ENCODE data around the gene KCNH1.
"Not testable (repeated sequence)": the region's sequence is repeated elsewhere in the genome, so short reads cannot be mapped to it uniquely, and the experiment has no call there.

Gene KCNH1

DNA sequence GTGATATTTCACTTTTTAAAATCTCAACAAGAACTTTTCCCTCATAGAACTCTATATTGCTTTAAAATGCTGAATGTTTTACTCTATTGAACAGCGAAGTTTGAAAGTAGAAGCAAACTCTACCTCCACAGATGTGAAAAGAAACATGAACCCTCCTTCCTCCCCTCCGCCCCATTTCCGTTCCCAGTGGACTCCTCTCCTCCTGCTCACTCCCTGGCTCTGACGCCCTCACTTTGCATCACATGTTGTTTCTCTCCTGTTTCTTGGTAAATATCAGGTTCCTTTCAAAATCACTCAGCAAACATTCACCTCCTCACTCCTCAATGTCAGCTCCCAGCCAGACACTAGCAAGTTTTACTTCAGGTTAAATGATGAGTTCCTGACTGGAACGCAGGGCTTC, 34.6 kb downstream of the KCNH1 start:
- DNase-seq (ENCODE audit: low spot score), result no peak

DNA sequence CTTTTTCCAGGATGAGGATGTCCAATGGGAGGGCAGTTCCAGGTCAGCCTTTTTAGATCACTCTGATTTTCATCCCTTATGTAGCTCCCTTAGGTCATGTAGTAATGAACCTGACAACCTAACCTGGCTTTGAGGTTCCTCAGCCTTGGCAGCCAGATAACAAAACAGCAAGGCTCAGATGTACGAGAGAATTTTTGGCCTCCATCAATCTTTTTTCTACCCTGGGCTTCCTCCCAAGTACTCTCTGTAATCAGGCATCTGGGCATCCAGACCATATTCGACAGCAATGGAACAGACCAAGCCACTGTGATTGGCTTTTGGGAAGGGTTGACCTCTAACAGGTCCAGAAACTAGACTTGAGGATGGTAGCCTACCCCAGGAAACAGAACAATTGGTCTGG, 38.6 kb downstream of the KCNH1 start:
- no peak for DNase-seq (ENCODE audit: low spot score)

DNA sequence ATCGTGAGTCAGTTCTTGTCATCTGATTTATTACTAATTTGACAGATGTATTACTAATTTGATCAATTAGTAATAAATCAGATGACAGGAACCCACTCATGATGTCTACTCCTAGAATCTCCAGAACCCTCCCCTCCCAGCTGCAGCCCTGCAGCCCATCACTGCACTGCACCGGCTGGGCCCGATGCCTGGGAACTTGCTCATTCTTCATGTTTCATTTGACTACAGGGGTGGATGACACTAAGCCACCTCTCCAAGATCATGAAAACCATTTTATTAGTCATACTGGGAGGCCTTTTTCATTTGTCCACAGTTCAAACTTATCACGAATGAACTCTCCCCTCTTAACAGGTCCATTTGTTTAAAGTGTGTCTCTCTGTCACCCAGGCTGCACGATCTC, 41.0 kb downstream of the KCNH1 start:
- DNase-seq (ENCODE audit: low spot score), result no peak

DNA sequence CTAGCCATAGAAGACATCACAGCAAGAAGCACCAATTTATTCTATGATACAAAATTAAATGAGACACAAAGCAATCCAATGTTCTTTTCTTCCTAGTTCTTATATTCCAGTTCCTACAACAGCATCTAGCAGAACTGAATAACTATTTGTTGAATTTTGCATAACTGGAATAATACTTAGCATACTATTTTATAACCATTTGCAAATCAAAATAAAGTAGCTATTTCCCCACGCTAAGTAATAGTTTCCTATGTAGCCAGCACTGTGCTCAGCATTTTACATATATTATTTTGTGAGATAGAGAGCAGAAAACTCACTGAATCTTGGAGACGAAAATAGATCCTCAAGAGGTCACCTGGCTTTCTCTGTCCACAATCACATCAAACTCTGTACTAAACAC, 42.1 kb downstream of the KCNH1 start:
- no peak for DNase-seq (ENCODE audit: low spot score)

DNA sequence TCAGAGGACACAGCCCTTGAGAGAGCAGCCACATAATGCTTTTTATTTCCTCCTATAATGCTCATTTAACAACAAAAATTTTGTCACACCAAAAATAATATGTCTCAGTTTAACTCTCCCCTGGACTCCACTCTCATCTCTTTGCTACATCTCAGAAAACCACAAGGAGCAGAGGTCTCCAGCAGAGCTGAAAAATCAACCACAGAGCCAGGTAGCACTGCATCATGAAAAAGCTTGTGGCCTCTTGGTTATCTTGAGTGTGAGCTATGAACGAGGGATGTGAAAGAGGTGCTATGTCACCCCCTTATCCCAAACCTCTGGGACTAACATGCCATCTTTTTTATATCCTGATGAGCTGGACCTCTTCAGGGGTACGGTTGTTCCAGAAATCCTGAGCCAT, 44.4 kb downstream of the KCNH1 start:
- DNase-seq (ENCODE audit: low spot score), result no peak

DNA sequence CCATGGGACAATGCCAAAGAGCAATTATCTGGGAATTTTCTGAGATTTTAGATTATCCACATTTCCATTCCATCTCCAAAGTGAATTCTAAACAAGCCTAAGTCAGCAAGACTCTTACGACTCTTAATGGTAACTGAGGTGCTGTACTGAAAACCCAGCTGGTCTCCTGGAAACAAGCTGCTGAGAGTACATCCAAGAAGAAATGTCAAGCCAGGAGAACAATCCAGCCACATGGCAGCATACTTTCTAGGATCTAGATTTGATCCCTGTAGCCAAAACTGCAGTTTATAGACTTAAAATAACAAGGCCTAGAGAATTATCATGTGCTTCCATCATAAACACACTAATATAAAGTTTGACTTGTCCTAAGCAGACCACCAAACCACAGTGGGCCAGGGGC, 45.8 kb downstream of the KCNH1 start:
- no peak for DNase-seq (ENCODE audit: low spot score)

DNA sequence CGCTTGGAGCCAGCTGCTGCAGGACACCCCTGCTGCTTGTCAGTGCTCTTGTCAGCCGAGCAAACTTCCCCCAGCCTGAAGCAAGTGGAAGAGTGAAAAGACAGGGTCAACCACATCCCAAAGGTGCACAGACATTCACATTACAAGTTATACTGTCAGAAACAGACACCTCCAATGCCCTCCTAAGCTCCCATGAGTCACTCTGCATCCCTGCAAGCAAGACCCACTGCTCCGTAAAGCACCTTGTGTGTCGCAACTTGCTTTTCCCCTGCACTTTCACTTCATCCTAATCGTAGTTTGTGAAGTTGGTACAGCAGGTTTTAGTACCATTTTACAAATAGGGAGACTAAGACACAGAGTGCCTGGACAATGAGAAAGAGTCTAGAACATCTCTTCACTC, 51.1 kb downstream of the KCNH1 start:
- DNase-seq (ENCODE audit: low spot score), result no peak

DNA sequence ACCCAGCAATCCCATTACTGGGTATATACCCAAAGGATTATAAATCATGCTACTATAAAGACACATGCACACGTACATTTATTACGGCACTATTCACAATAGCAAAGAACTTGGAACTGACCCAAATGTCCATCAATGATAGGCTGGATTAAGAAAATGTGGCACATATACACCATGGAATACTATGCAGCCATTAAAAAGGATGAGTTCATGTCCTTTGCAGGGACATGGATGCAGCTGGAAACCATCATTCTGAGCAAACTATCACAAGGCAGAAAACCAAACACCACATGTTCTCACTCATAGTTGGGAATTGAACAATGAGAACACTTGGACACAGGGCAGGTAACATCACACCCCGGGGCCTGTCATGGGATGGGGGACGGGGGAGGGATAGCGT, 52.5 kb downstream of the KCNH1 start:
- not testable (repeated sequence) for DNase-seq (ENCODE audit: low spot score)

DNA sequence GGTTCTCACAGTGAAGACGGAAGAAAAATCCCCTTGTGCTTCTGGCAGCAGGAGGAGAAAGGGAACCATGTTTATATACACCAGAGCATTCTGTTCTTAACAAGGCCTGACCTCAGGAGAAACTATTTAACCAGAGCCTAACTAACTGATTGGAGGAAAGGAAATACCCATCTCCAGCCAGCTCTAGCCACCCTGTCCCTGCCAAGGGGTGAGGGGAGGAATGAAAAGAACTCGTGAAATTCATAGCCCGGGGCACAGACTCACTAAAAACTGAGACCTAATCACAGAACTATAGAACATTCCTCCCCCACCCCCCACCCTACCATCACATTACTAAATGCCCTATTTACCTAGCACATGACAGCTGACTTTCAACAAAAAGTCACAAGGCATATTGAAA, 65.0 kb downstream of the KCNH1 start:
- DNase-seq (ENCODE audit: low spot score), result no peak

DNA sequence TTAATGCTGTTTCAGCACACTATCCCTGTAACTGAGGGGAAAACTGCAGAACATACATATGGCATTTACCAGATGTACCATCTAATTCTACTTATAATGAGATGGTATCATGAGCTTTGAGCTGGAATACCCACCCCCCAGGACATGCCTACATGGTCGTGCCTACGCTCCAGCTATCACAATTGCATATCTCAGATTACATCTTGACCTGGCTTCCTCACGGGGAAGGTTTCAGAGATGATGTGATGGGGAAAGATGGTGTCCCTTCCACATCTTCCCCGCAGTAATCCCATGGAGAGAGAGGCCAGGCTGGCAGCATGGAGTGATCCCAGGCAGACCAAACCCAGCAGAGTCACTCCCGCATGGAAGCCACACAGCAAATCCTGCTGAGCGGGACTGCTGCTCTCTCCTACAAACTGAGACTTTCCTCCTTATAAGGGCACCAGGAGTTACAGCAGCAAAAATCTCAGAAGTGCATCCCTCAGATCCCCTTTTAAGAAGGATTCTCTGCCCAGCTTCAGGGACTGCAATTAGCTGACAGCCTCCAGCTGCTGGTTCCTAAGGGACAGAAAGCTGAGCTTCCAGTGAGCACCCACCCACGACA, 67.1 kb downstream of the KCNH1 start:
- DNase-seq (ENCODE audit: low spot score), result no peak

DNA sequence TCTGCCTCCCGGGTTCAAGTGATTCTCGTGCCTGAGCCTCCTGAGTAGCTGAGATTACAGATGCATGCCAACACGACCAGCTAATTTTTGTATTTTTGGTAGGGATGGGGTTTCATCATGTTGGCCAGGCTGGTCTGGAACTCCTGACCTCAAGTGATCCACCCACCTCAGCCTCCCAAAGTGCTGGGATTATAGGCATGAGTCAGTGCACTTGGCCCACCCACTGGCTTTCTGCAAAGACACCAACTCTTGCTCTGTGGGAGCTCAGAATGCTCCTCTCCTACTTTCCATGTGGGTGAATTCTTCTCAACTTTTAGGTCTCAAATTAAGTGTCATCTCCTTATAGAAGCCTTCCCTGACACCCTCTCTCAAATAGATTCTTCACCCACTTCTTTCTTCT, 92.1 kb downstream of the KCNH1 start:
- not testable (repeated sequence) for DNase-seq (ENCODE audit: low spot score)

DNA sequence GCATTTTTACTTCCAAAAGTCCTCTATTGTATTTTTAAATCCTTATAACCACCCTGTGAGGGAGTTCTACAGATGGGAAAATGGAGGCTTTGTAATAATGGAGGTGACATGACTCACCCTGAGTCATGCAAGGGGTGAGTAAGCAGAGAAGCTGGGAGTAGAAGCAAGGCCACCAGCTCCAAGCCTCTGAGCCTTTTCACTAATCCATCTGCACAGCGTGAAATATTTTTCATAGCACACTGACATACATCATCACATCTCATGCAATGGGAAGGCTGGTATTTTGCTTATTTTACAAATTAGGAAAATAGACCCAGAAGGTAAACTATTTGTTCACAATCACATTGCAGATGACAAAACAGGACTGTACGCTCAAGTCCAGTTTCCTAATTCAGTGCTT, 96.9 kb downstream of the KCNH1 start:
- no peak for DNase-seq (ENCODE audit: low spot score)

DNA sequence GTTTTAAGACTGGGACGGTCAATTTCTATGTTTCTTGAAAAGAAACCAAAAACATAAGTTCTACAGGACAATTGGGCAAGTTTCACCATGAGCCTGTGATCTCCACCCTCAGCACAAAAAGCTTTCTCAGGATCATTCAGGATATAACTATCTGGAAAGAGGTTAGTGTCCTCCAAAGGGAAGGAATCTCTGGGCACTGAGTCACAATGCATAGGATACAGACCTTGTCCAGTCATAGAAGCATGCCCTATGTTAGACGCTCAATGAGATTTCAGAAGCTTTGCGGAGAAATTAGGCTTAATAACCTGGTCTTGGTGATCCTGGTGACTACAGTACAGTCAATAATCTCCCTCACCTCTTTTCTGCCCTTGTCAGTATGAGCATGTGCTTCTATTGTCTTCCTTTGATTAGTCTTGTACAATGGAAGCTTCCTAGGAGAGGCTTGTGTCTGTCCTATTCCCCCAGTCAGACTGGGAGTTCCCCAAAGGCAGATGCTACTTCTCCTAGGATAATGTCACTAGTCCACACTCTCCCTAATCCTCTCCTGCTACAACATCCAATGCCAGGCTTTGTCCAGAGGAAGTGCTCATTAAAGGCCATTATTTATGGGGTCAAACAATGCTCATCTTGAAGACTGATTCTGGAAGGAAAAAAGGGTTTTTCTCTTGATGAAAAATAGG, 97.4 kb downstream of the KCNH1 start:
- no peak for DNase-seq (ENCODE audit: low spot score)

DNA sequence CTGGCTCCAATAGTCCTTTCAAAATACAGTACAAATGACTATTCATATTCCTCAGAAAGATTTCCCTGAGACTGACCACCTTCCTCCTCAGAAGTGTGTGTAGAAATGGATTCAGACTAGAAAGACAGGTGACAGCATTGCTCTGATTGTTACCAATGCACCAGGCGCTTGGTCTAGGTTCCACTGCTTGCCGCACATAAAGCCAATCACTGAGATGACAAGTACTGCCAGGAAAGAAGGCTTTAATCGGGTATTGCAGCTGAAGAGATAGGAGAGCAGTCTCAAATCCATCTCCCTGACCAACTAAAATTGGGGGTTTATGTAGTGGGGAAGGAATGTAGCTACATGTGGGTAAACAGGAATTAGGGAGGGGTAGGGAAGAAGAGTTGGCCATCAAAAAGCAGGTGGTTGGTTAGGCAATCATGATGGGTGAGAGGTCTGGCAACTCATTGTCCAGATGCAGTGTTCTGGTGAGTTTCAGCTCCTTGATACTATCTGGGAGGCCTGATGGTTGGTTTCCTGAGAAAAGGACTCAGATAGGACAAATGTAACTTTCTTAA, 98.0 kb downstream of the KCNH1 start:
- no peak for DNase-seq (ENCODE audit: low spot score)

DNA sequence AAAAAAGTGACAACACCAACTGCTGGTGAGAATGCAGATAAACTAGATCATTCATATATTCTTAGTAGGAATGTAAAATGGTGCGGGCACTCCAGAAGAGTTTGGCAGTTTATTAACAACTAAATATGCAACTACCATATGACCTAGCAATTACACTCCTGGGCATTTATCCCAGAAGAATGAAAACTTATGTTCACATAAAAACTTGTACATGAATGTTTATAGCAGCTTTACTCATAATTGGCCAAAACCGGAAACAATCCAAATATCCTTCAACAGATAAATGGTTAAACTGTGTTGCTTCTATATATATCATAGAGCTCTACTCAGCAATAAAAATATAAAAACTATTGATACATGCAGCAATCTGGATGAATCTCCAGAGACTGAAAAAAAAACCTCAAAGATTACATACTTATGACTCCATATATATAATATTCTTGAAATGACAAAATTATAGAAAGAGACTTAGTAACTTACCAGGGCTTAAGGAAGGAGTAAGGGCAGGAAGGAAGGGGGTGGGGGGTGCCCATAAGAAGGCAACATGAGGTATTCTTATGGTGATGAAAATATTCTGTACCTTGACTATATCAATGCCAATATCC, 99.9 kb downstream of the KCNH1 start:
- DNase-seq (ENCODE audit: low spot score), result no peak

DNA sequence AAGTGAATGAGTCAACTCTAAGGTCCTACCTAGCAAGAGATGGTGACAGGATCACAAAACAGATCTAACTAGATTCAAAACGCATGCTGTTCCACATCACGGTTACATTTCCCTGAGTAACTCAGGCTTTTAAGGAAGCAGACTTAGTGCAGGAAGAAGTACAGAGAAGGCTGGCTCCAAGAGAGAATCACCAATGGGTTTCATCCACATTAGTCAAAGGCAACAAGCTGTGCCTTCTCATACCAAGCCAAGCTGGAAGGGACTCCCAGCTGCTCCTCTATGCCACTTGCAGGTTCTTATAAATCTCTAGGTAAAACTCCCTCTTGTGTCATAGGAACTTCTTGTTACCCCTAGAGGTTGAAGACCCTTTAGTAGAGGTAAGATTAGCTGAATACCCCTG, 109.0 kb downstream of the KCNH1 start:
- no peak for DNase-seq (ENCODE audit: low spot score)

DNA sequence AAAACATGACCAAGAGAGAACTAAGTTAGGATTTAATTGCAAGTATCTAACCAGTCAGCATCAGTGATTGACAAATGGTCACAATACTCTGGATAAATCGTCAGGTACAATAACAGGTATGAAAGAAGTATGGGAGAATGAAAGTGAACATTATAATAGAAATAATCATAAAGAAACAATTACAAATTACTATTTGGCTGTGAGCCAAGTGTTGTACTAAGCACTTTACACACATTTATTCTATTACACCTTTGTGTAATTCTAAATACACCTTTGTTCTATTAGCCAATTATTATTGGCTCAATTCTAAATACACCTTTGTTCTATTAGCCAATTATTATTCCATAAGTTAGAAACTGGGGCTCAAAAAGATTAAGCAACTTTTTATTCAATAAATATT, 114.7 kb downstream of the KCNH1 start:
- DNase-seq (ENCODE audit: low spot score), result no peak

DNA sequence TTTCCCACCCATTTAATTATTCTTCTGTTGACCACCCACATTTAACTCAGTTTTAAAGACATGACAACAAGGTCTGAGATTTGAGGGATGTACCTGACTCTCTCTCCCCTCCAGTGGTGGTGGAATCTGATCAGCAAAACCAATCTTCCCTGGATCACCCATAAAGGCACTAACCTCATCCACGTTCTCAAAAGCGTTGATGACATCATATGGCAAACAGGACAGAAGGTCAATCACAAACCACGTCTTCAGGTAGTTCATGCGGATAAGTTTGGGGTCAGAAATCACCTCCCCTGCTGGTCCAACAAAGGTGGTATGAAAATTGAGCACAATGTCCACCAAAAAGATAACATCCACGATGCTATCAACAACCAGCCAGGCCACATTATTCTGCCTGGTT, 115.3 kb downstream of the KCNH1 start:
- DNase-seq (ENCODE audit: low spot score), result no peak

DNA sequence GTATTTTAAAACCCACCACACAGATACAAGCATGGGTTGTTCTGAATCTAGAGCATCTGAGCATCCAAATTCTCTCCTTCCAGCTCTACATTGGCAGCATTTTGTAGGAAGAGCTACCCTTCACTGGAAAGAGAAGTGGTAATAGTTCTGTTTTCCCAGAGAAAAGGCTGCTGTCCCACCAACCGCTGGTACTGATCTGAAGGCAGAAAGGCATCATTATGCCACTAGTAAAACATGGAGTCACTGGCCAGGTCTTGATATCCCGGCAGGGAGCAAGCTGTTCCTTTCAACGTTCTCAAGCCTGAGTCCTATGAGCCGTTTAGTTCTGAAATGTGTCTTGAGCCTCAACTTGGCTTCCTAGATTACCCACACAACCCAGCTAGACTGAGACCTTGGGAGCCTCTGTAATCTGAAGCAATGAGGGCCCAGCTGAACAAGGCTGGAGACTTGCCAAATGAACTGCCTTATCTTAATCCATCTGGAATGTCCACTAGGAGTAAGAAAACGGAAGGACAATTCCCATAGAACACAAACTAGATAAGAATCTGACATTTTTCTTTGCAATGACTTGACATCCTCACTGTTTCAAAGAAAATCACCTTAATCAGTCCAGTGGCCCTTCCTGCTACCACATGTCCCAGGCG, 116.8 kb downstream of the KCNH1 start:
- DNase-seq (ENCODE audit: low spot score), result no peak

DNA sequence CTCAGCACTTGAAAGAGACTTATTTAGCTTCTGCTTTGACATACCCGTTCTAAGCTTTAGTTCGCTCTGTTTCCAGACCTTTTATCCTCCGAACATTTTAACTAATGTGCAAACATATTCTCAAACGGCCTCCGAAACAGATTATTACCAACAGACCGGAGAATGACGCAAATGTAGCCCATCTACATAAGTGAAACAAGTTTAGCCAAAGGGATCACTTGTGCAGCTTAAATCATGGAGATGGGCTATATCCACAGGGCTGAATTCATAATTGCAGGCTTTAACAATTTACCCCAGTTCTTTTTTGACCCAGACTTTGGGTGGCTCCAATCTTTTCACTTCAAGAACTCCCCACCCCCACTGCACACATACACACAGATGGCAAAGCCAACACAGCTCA, 119.7 kb downstream of the KCNH1 start:
- DNase-seq (ENCODE audit: low spot score), result no peak

DNA sequence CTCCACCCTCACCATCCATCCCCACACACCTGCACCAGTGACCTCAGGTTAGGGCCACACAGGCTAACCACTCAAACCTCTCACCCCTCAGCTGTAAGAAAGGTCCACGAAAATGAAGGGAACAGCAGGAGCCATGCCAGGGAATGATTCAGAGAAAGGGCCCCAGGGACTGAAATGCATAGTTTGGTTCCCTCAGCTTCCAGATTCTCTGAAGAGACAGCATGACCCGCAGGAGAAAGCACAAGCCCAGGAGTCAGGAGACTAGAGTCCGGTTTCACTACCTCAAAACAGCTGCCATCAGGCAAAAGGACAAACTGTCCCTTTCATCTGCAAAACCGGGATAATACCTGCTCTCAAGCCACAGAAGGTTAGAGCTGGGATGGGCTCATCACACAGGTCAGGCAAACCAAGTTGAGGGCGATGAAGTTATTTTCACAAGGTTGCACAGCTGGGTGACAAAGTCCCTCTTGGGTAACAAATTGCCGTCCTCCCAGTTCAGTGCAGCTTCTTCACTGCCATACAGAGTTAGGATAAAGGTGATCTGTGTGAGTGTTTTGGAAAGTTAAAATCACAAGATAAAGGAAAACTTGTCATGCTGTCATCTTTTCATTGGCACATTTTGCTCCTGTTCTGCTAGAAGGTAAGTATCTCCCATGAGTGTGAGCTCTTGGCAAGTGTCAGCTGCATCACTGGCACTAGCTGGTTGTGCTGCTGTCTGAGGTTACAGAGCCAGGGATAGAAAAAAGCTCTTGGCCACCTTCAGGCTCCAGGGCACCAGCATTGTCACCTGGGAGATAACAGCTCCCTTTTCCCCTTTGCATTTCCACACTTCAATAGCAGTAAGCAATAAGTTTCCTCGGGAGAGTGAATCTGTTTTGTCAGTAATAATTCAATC, 120.4 kb downstream of the KCNH1 start:
- DNase-seq (ENCODE audit: low spot score), result no peak

DNA sequence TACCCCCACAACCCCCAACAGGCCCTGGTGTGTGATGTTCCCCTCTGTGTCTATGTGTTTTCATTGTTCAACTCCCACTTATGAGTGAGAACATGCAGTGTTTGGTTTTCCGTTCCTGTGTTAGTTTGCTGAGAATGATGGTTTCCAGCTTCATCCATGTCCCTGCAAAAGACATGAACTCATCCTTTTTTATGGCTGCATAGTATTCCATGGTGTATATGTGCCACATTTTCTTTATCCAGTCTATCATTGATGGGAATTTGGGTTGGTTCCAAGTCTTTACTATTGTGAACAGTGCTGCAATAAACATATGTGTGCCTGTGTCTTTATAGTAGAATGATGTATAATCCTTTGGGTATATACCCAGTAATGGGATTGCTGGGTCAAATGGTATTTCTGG, 122.8 kb downstream of the KCNH1 start:
- not testable (repeated sequence) for DNase-seq (ENCODE audit: low spot score)
